Muscle layer of colon (tissue), 2 donors: ENCODE measurements around the gene KRTAP5-1.

ENCODE experiments used
- H3K27ac ChIP-seq: one replicate; pipeline ENCODE4 v1.7.0; 2013; ENCODE audit warnings: low read depth, mild to moderate bottlenecking, low read length, moderate library complexity
- H3K27me3 ChIP-seq, 2 donors: one replicate each; pipeline ENCODE4 v1.7.0; 2013; ENCODE audit warnings: low read length in 2 of 2, mild to moderate bottlenecking in 2 of 2; ENCODE audit not compliant: insufficient read depth in 2 of 2, control insufficient read depth in 1 of 2
- H3K36me3 ChIP-seq: one replicate; pipeline ENCODE4 v1.7.0; 2013; ENCODE audit warnings: mild to moderate bottlenecking, low read length; ENCODE audit not compliant: insufficient read depth
- H3K4me1 ChIP-seq: one replicate; pipeline ENCODE4 v1.7.0; 2013; ENCODE audit warnings: mild to moderate bottlenecking, low read length; ENCODE audit not compliant: insufficient read depth
- H3K4me3 ChIP-seq, 2 donors: one replicate each; pipeline ENCODE4 v1.7.0; 2013; ENCODE audit warnings: low read length in 2 of 2, low read depth in 1 of 2, mild to moderate bottlenecking in 1 of 2, moderate library complexity in 1 of 2
- H3K9ac ChIP-seq: one replicate; pipeline ENCODE4 v1.7.0; 2013; ENCODE audit warnings: low read length
- H3K9me3 ChIP-seq: one replicate; pipeline ENCODE4 v1.7.0; 2013; ENCODE audit warnings: mild to moderate bottlenecking, low read length
- donor health status: abdominal sarcoma.
- donor health status: Adenocarcinoma of cecum.

Gene KRTAP5-1

GRCh38 chr11:1570531-1570895 is 14.6 kb downstream of the KRTAP5-1 start:
- H3K27me3 ChIP-seq = no peaks in the 10 kb centered on the region
- no peaks in the 10 kb centered on the region for H3K9me3 ChIP-seq
- H3K9ac ChIP-seq = peak overlapping the region; percentile 53
- no peaks in the 10 kb centered on the region for H3K36me3 ChIP-seq
- H3K4me3 ChIP-seq = peak overlapping the region; percentile 45 to 75
- peaks cover 29% of the 10 kb centered on the region for H3K4me1 ChIP-seq
- H3K27ac ChIP-seq = peak overlapping the region; percentile 93

- Histone ChIP-seq H3K36me3 (no peaks in the 10 kb centered on the region), H3K4me3 (peak overlapping the region in 1 of 2 donors; percentile 75), H3K27me3 (no peaks in the 10 kb centered on the region), H3K9me3 (no peaks in the 10 kb centered on the region), H3K9ac (peak overlapping the region; percentile 53), H3K27ac (peak overlapping the region; percentile 93), H3K4me1 (peaks cover 31% of the 10 kb centered on the region)
These were observed 15.1 kb downstream of the KRTAP5-1 start for GRCh38 chr11:1570001-1570453.

GRCh38 chr11:1569251-1569780 is 15.8 kb downstream of the KRTAP5-1 start:
- Histone ChIP-seq H3K9ac (no peak overlapping the region), H3K4me3 (no peak overlapping the region), H3K27me3 (no peaks in the 10 kb centered on the region), H3K27ac (no peak overlapping the region), H3K36me3 (no peaks in the 10 kb centered on the region), H3K9me3 (no peaks in the 10 kb centered on the region), H3K4me1 (peaks cover 38% of the 10 kb centered on the region)

- Histone ChIP-seq H3K9ac (no peak overlapping the region), H3K4me1 (peaks cover 37% of the 10 kb centered on the region), H3K27me3 (no peaks in the 10 kb centered on the region), H3K9me3 (no peaks in the 10 kb centered on the region), H3K4me3 (no peak overlapping the region), H3K36me3 (no peaks in the 10 kb centered on the region), H3K27ac (no peak overlapping the region)
These were observed 16.6 kb downstream of the KRTAP5-1 start for GRCh38 chr11:1568441-1568911.

- H3K27me3 ChIP-seq = no peaks in the 10 kb centered on the region
- no peak overlapping the region for H3K9ac ChIP-seq
- H3K36me3 ChIP-seq = peaks cover 5% of the 10 kb centered on the region
- no peaks in the 10 kb centered on the region for H3K9me3 ChIP-seq
- peak overlapping the region; percentile 12 for H3K27ac ChIP-seq
- H3K4me3 ChIP-seq = no peak overlapping the region
- H3K4me1 ChIP-seq = peaks cover 35% of the 10 kb centered on the region
These were observed 17.4 kb downstream of the KRTAP5-1 start for GRCh38 chr11:1567721-1568100.

GRCh38 chr11:1567052-1567720 is 17.9 kb downstream of the KRTAP5-1 start:
- Histone ChIP-seq H3K9me3 (no peaks in the 10 kb centered on the region), H3K27me3 (no peaks in the 10 kb centered on the region), H3K36me3 (peaks cover 9% of the 10 kb centered on the region), H3K27ac (no peak overlapping the region), H3K9ac (no peak overlapping the region), H3K4me3 (no peak overlapping the region), H3K4me1 (peaks cover 35% of the 10 kb centered on the region)

- H3K27me3 ChIP-seq = no peaks in the 10 kb centered on the region
- H3K4me3 ChIP-seq = no peak overlapping the region
- no peak overlapping the region for H3K9ac ChIP-seq
- H3K27ac ChIP-seq = no peak overlapping the region
- H3K36me3 ChIP-seq = peaks cover 11% of the 10 kb centered on the region
- peaks cover 35% of the 10 kb centered on the region for H3K4me1 ChIP-seq
- no peaks in the 10 kb centered on the region for H3K9me3 ChIP-seq
These were observed 18.6 kb downstream of the KRTAP5-1 start for GRCh38 chr11:1566381-1567051.

- Histone ChIP-seq H3K4me1 (peaks cover 32% of the 10 kb centered on the region), H3K9ac (no peak overlapping the region), H3K27ac (no peak overlapping the region), H3K4me3 (no peak overlapping the region), H3K9me3 (no peaks in the 10 kb centered on the region), H3K27me3 (no peaks in the 10 kb centered on the region), H3K36me3 (peaks cover 11% of the 10 kb centered on the region)
These were observed 19.2 kb downstream of the KRTAP5-1 start for GRCh38 chr11:1565904-1566247.

GRCh38 chr11:1565173-1565903 is 19.7 kb downstream of the KRTAP5-1 start:
- peaks cover 27% of the 10 kb centered on the region for H3K4me1 ChIP-seq
- H3K36me3 ChIP-seq = peaks cover 11% of the 10 kb centered on the region
- H3K9ac ChIP-seq = no peak overlapping the region
- H3K27ac ChIP-seq = peak overlapping the region; percentile 74
- H3K4me3 ChIP-seq = peak overlapping the region in 1 of 2 donors; percentile 24
- H3K9me3 ChIP-seq = no peaks in the 10 kb centered on the region
- no peaks in the 10 kb centered on the region for H3K27me3 ChIP-seq

GRCh38 chr11:1564535-1565172 is 20.4 kb downstream of the KRTAP5-1 start:
- no peak overlapping the region for H3K9ac ChIP-seq
- H3K27me3 ChIP-seq = no peaks in the 10 kb centered on the region
- peak overlapping the region; percentile 74 for H3K27ac ChIP-seq
- H3K9me3 ChIP-seq = no peaks in the 10 kb centered on the region
- peaks cover 27% of the 10 kb centered on the region for H3K4me1 ChIP-seq
- H3K36me3 ChIP-seq = peaks cover 11% of the 10 kb centered on the region
- H3K4me3 ChIP-seq = peak overlapping the region; percentile 11 to 24
